IMR-90 (cell line): ENCODE results near the gene CBX3. TPM values are rescaled to one million over a fixed set of nuclear protein-coding genes. Genes with fewer than 3 reads are reported as not detected.
A peak's percentile ranks its signal among the peaks of the same experiment; 100 is the strongest.

Source experiments
- ATAC-seq: fragments of 200-7000 bp; cut with Tn5 transposase; 2 replicates; pipeline ENCODE4 v1.9.1; 2020; ENCODE audit warnings: low read depth, mild to moderate bottlenecking, moderate library complexity
- BruUV-seq: library from RNA; stranded (reverse); fragments of 400-500 nt; replicated peaks from 2 replicates; lab custom pipeline; 2021; lab: Mats Ljungman, UMichigan
- CTCF ChIA-PET: fragments of 300-600 bp; formaldehyde crosslinking; extraction: SDS; loops from one replicate; lab custom pipeline; 2021; ENCODE audit warnings: antibody characterized with exemption; lab: Yijun Ruan, JAX
- POLR2A ChIA-PET: fragments of 300-600 bp; sonication (Branson Sonifier 250); formaldehyde crosslinking; loops from one replicate; lab custom pipeline; 2022; ENCODE audit warnings: antibody characterized with exemption; ENCODE audit not compliant: unreplicated experiment; lab: Charles Lee
- DNase-seq: peaks from one replicate; pipeline ENCODE4 v3.0.0; 2013
- H2AFZ ChIP-seq: replicated peaks from 2 replicates; pipeline ENCODE3; 2013; ENCODE audit warnings: low read length, mild to moderate bottlenecking; ENCODE audit not compliant: poor library complexity
- H2AK5ac ChIP-seq: 2 replicates; pipeline ENCODE4 v1.6.1; 2013; ENCODE audit warnings: low read depth, low read length, inconsistent platforms
- H2AK9ac ChIP-seq: replicated peaks from 2 replicates; pipeline ENCODE3; 2013; ENCODE audit warnings: mild to moderate bottlenecking, low read depth, low read length, moderate library complexity; ENCODE audit not compliant: poor library complexity
- H2BK120ac ChIP-seq: 2 replicates; pipeline ENCODE4 v1.6.1; 2013; ENCODE audit warnings: low read depth, low read length, inconsistent platforms
- H2BK15ac ChIP-seq: 3 replicates; pipeline ENCODE4 v1.6.1; 2013; ENCODE audit warnings: low read depth, low read length, inconsistent platforms
- H2BK20ac ChIP-seq: 2 replicates; pipeline ENCODE4 v1.6.1; 2013; ENCODE audit warnings: low read depth, mild to moderate bottlenecking, inconsistent platforms, low read length, moderate library complexity
- H2BK5ac ChIP-seq: 2 replicates; pipeline ENCODE4 v1.6.1; 2013; ENCODE audit warnings: mild to moderate bottlenecking, low read depth, low read length, inconsistent platforms; ENCODE audit not compliant: poor library complexity, severe bottlenecking
- H3K14ac ChIP-seq: replicated peaks from 2 replicates; pipeline ENCODE4 v1.6.1; 2013; ENCODE audit warnings: low read depth, low read length, inconsistent platforms
- H3K18ac ChIP-seq: 2 replicates; pipeline ENCODE4 v1.6.1; 2013; ENCODE audit warnings: low read depth, low read length, control low read depth
- H3K23ac ChIP-seq: 2 replicates; pipeline ENCODE4 v1.6.1; 2013; ENCODE audit warnings: low read depth, low read length, inconsistent platforms
- H3K27ac ChIP-seq: 2 replicates; pipeline ENCODE4 v1.5.1; 2013; ENCODE audit warnings: mild to moderate bottlenecking, control low read depth, low read length; ENCODE audit not compliant: insufficient read depth
- H3K27me3 ChIP-seq: 2 replicates; pipeline ENCODE4 v1.6.1; 2013; ENCODE audit warnings: low read length; ENCODE audit not compliant: control insufficient read depth, insufficient read depth
- H3K36me3 ChIP-seq: 2 replicates; pipeline ENCODE4 v1.6.1; 2013; ENCODE audit warnings: low read length, mixed read lengths; ENCODE audit not compliant: control insufficient read depth, insufficient read depth
- H3K4ac ChIP-seq: 2 replicates; pipeline ENCODE4 v1.6.1; 2013; ENCODE audit warnings: low read depth, low read length, inconsistent platforms
- H3K4me1 ChIP-seq: 2 replicates; pipeline ENCODE4 v1.6.1; 2013; ENCODE audit warnings: low read length, mixed read lengths; ENCODE audit not compliant: control insufficient read depth, insufficient read depth
- H3K4me2 ChIP-seq: 2 replicates; pipeline ENCODE4 v1.6.1; 2013; ENCODE audit warnings: low read depth, mild to moderate bottlenecking, control low read depth, low read length, moderate library complexity
- H3K4me3 ChIP-seq: 2 replicates; pipeline ENCODE4 v1.5.1; 2013; ENCODE audit warnings: low read depth, mild to moderate bottlenecking, control low read depth, low read length, moderate library complexity; ENCODE audit not compliant: insufficient read depth
- H3K56ac ChIP-seq: 2 replicates; pipeline ENCODE4 v1.6.1; 2013; ENCODE audit warnings: low read length, inconsistent platforms; ENCODE audit not compliant: insufficient read depth; ENCODE audit errors: extremely low read depth
- H3K79me1 ChIP-seq, 2 experiments: 2 replicates each; pipeline ENCODE4 v1.6.1; 2013; ENCODE audit warnings: low read length in 2 of 2, inconsistent platforms in 1 of 2, low read depth in 1 of 2
- H3K9ac ChIP-seq: 2 replicates; pipeline ENCODE4 v1.6.1; 2013; ENCODE audit warnings: low read depth, low read length, control low read depth
- H3K9me1 ChIP-seq: 2 replicates; pipeline ENCODE4 v1.6.1; 2013; ENCODE audit warnings: low read length, inconsistent platforms; ENCODE audit not compliant: insufficient read depth
- H3K9me3 ChIP-seq: 2 replicates; pipeline ENCODE4 v1.6.1; 2013; ENCODE audit warnings: low read length; ENCODE audit not compliant: control insufficient read depth, insufficient read depth
- H4K20me1 ChIP-seq: 2 replicates; pipeline ENCODE4 v1.6.1; 2013; ENCODE audit warnings: low read length, inconsistent platforms; ENCODE audit not compliant: insufficient read depth
- H4K5ac ChIP-seq: 2 replicates; pipeline ENCODE4 v1.6.1; 2013; ENCODE audit warnings: mild to moderate bottlenecking, low read depth, low read length, control low read depth
- H4K8ac ChIP-seq, 2 experiments: 2 replicates each; pipeline ENCODE4 v1.6.1; 2013; ENCODE audit warnings: low read depth in 2 of 2, low read length in 2 of 2, control low read depth in 1 of 2, inconsistent platforms in 1 of 2
- H4K91ac ChIP-seq: 2 replicates; pipeline ENCODE4 v1.6.1; 2013; ENCODE audit warnings: low read depth, low read length, inconsistent platforms; ENCODE audit not compliant: insufficient read depth
- BHLHE40 ChIP-seq: fragments of 150-350 bp; IDR thresholded peaks from 2 replicates; pipeline ENCODE4 v1.6.1; 2016; ENCODE audit warnings: mild to moderate bottlenecking, low read depth, low read length
- CEBPB ChIP-seq: IDR thresholded peaks from 2 replicates; pipeline ENCODE4 v1.6.1; 2012; ENCODE audit warnings: low read depth, low read length, improper control_type of control experiment
- CHD1 ChIP-seq: IDR thresholded peaks from 2 replicates; pipeline ENCODE4 v1.6.1; 2012; ENCODE audit warnings: low read depth, low read length, improper control_type of control experiment
- MAZ ChIP-seq: IDR thresholded peaks from 2 replicates; pipeline ENCODE4 v1.6.1; 2012; ENCODE audit warnings: low read depth, mild to moderate bottlenecking, low read length, improper control_type of control experiment, moderate library complexity, borderline replicate concordance
- MXI1 ChIP-seq: IDR thresholded peaks from 2 replicates; pipeline ENCODE4 v1.6.1; 2012; ENCODE audit warnings: low read depth, mild to moderate bottlenecking, low read length, moderate library complexity, borderline replicate concordance
- NFE2L2 ChIP-seq: fragments of 150-350 bp; IDR thresholded peaks from 2 replicates; pipeline ENCODE4 v1.6.1; 2016; ENCODE audit warnings: low read depth, mild to moderate bottlenecking, low read length
- POLR2A ChIP-seq: IDR thresholded peaks from 2 replicates; pipeline ENCODE4 v1.6.1; 2012; ENCODE audit warnings: mild to moderate bottlenecking, low read depth, low read length
- RAD21 ChIP-seq: IDR thresholded peaks from 2 replicates; pipeline ENCODE4 v1.6.1; 2012; ENCODE audit warnings: low read length, improper control_type of control experiment
- RCOR1 ChIP-seq: IDR thresholded peaks from 2 replicates; pipeline ENCODE4 v1.6.1; 2012; ENCODE audit warnings: mild to moderate bottlenecking, low read length, improper control_type of control experiment; ENCODE audit not compliant: insufficient replicate concordance
- RFX5 ChIP-seq: IDR thresholded peaks from 2 replicates; pipeline ENCODE4 v1.8.0; 2012; ENCODE audit warnings: low read depth, mild to moderate bottlenecking, low read length, moderate library complexity
- SMC3 ChIP-seq: fragments of 150-350 bp; IDR thresholded peaks from 2 replicates; pipeline ENCODE4 v1.6.1; 2016; ENCODE audit warnings: low read depth, mild to moderate bottlenecking, antibody characterized with exemption, low read length, moderate library complexity
- WGBS, 2 experiments: methylation state at CpG; one replicate each; pipeline versions ENCODE4 v1.1.5 to v1.1.7; 2013; ENCODE audit warnings: missing lambda C conversion rate in 2 of 2; ENCODE audit not compliant: insufficient read length in 1 of 2; ENCODE audit errors: extremely low coverage in 2 of 2; 5-methylcytosine and 5-hydroxymethylcytosine counted together
- dilution Hi-C: fragments of 300-500 bp; cut with HindIII; formaldehyde crosslinking; loops from one replicate; pipeline ENCODE4 v1.14.3; 2018; ENCODE audit warnings: low sequenced_read_pairs; ENCODE audit not compliant: unreplicated experiment
- in situ Hi-C: fragments of 300-500 bp; cut with MboI; formaldehyde crosslinking; loops from 3 replicates; pipeline ENCODE4 v1.14.3; 2019; ENCODE audit warnings: low sequenced_read_pairs, inconsistent platforms, mixed read lengths
- intact Hi-C: fragments of 100-400 bp; cut with micrococcal nuclease; formaldehyde crosslinking; loops from 2 replicates; pipeline ENCODE4 v1.10.0; 2022
- polyA plus RNA-seq, 3 experiments: library from polyadenylated mRNA; depleted of rRNA; stranded (reverse); fragments of >200 nt; gene quantifications; 2 replicates each; pipeline ENCODE4 v1.2.3, GENCODE V29; 2012; ENCODE audit warnings: low replicate concordance in 1 of 3
- total RNA-seq: library from RNA; depleted of rRNA; stranded (reverse); fragments of >200 nt; gene quantifications from 2 replicates; pipeline ENCODE4 v1.2.3, GENCODE V29; 2012
- TF ChIP-seq, protein P1 (sequence below): fragments of 150-350 bp; IDR thresholded peaks from 2 replicates; pipeline ENCODE4 v1.6.1; 2017; ENCODE audit warnings: mild to moderate bottlenecking, antibody characterized with exemption, low read length, low read depth
- TF ChIP-seq, protein P2 (sequence below): fragments of 150-350 bp; IDR thresholded peaks from 2 replicates; pipeline ENCODE4 v1.6.1; 2016; ENCODE audit warnings: low read depth, mild to moderate bottlenecking, low read length, moderate library complexity, borderline replicate concordance

The CBX3 gene
- total and polyA plus RNA-seq, 2 of the 4 experiments (the other 2 are of a cell fraction): 38.2 to 76.5 TPM

- Histone ChIP-seq H4K91ac (peak overlapping the region; percentile 95), H3K36me3 (peaks cover 19% of the 10 kb centered on the region), H3K4me3 (peak overlapping the region; percentile 81), H3K9ac (peak overlapping the region; percentile 97), H2AFZ (peak overlapping the region; percentile 93), H3K23ac (peak overlapping the region; percentile 99), H3K79me1 (0 out of 4 replicates have a peak, but pooled peaks cover 0 to 2% of the 10 kb centered on the region in 2 experiments), H3K4me2 (peak overlapping the region; percentile 6; the same call in 1 of the 2 replicates), H2AK9ac (peak overlapping the region; percentile 99), H2BK5ac (peak overlapping the region; percentile 93), H4K5ac (peak overlapping the region; percentile 82), H3K9me1 (no peaks in the 10 kb centered on the region), H2BK15ac (no peak overlapping the region), H3K56ac (peak overlapping the region; percentile 98), H4K20me1 (peaks cover 82% of the 10 kb centered on the region), H3K27me3 (no peaks in the 10 kb centered on the region), H3K27ac (peak overlapping the region; percentile 94), H3K18ac (peak overlapping the region; percentile 67), H2BK20ac (no peak overlapping the region), H4K8ac (peak overlapping the region; percentile 52 to 90), H3K4me1 (0 out of 2 replicates have a peak, but pooled peaks cover 2% of the 10 kb centered on the region), H3K14ac (peak overlapping the region; percentile 99), H2AK5ac (peak overlapping the region; percentile 99), H2BK120ac (peak overlapping the region; percentile 32; the same call in 1 of the 2 replicates), H3K9me3 (no peaks in the 10 kb centered on the region), H3K4ac (peak overlapping the region; percentile 98)
- intact Hi-C loops: loop anchor here (2.0 to 10.0 kb wide), 6 partner anchors 157 to 1967 kb away; no protein-coding TSS in a partner anchor
- ATAC-seq (peak; percentile 22; the same call in 1 of the 2 replicates), DNase-seq (no peak)
- TF ChIP-seq POLR2A (no peak), MAZ (no peak), RAD21 (no peak), RCOR1 (no peak), MXI1 (no peak), RFX5 (no peak), SMC3 (no peak), BHLHE40 (no peak), CHD1 (no peak; the same call in 1 of the 2 replicates), NFE2L2 (no peak), CEBPB (no peak)
- TF ChIP-seq, protein P1, sequence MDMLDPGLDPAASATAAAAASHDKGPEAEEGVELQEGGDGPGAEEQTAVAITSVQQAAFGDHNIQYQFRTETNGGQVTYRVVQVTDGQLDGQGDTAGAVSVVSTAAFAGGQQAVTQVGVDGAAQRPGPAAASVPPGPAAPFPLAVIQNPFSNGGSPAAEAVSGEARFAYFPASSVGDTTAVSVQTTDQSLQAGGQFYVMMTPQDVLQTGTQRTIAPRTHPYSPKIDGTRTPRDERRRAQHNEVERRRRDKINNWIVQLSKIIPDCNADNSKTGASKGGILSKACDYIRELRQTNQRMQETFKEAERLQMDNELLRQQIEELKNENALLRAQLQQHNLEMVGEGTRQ: no peak
- TF ChIP-seq, protein P2, sequence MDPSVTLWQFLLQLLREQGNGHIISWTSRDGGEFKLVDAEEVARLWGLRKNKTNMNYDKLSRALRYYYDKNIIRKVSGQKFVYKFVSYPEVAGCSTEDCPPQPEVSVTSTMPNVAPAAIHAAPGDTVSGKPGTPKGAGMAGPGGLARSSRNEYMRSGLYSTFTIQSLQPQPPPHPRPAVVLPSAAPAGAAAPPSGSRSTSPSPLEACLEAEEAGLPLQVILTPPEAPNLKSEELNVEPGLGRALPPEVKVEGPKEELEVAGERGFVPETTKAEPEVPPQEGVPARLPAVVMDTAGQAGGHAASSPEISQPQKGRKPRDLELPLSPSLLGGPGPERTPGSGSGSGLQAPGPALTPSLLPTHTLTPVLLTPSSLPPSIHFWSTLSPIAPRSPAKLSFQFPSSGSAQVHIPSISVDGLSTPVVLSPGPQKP: no peak
- in situ Hi-C loops: loop anchor here (10.0 to 25.0 kb wide), 3 partner anchors 345 to 662 kb away; partner anchors contain the start of gene SKAP2
- ChIA-PET CTCF (no interaction called here), POLR2A (interaction anchor here (0.7 to 0.9 kb wide), 2 partner anchors 11 to 190 kb away, joined by 3 read pairs; no protein-coding TSS in a partner anchor)
- dilution Hi-C loops: no loop called here
- WGBS, 2 experiments: 0% methylated on average over 3 of the region's 29 CpGs; no CpG with 5 or more reads in 1 of the 2 experiments
- no TSS peak for BruUV-seq
Observed at GRCh38 chr7:26200038-26200443, 1.5 kb upstream of the CBX3 start.
